KMS-11 (cell line): Measurements from ENCODE around the gene ZNF593OS.

Source experiments
- H2AFZ ChIP-seq: fragments of 200-600 bp; sonication (generic); 2 replicates; pipeline ENCODE4 v1.6.1; 2016; ENCODE audit warnings: antibody characterized with exemption, mixed run types, low read depth
- H3K27ac ChIP-seq: fragments of 200-600 bp; sonication (generic); 2 replicates; pipeline ENCODE4 v1.6.1; 2016; ENCODE audit warnings: mild to moderate bottlenecking, mixed run types
- H3K27me3 ChIP-seq: fragments of 200-600 bp; sonication (generic); 2 replicates; pipeline ENCODE4 v1.6.1; 2017; ENCODE audit warnings: mild to moderate bottlenecking, low read depth, mixed run types, moderate library complexity; ENCODE audit not compliant: insufficient read depth
- H3K36me3 ChIP-seq: fragments of 200-600 bp; sonication (generic); 2 replicates; pipeline ENCODE4 v1.6.1; 2017; ENCODE audit warnings: mild to moderate bottlenecking, mixed run types; ENCODE audit not compliant: insufficient read depth
- H3K4me1 ChIP-seq: fragments of 200-600 bp; sonication (generic); 2 replicates; pipeline ENCODE4 v1.6.1; 2016; ENCODE audit warnings: mild to moderate bottlenecking, low read depth, mixed run types; ENCODE audit not compliant: poor library complexity, severe bottlenecking
- H3K4me2 ChIP-seq: fragments of 200-600 bp; sonication (generic); 2 replicates; pipeline ENCODE4 v1.7.0; 2016; ENCODE audit warnings: mild to moderate bottlenecking, mixed run types
- H3K4me3 ChIP-seq: fragments of 200-600 bp; sonication (generic); IDR thresholded peaks from 2 replicates; pipeline ENCODE4 v1.6.1; 2017; ENCODE audit warnings: low read depth, low read length, mixed read lengths; ENCODE audit not compliant: insufficient read depth
- H3K79me2 ChIP-seq: fragments of 200-600 bp; sonication (generic); 2 replicates; pipeline ENCODE4 v1.6.1; 2016; ENCODE audit warnings: low read depth, mixed run types; ENCODE audit not compliant: insufficient read depth
- H3K9ac ChIP-seq: fragments of 200-600 bp; sonication (generic); 2 replicates; pipeline ENCODE4 v1.6.1; 2016; ENCODE audit warnings: mild to moderate bottlenecking, mixed run types
- H4K20me1 ChIP-seq: fragments of 200-600 bp; sonication (generic); 2 replicates; pipeline ENCODE4 v1.6.1; 2016; ENCODE audit warnings: mild to moderate bottlenecking, mixed run types; ENCODE audit not compliant: insufficient read depth
- CTCF ChIP-seq: fragments of 200-600 bp; sonication (generic); conservative IDR thresholded peaks from 2 replicates; pipeline ENCODE4 v1.6.1; 2017; ENCODE audit warnings: low read depth, mild to moderate bottlenecking, antibody characterized with exemption, low read length, moderate library complexity, mixed read lengths

The ZNF593OS gene

GRCh38 chr1:26171084-26172072 lies at the start of gene ZNF593OS:
Gene ZNF593OS (minus strand): TSS chr1:26171832. CDS start chr1:26171661, 171 bp downstream.
- Histone ChIP-seq H2AFZ (no peak within 1 kb of the TSS), H4K20me1 (no peaks in the 10 kb centered on the region), H3K9ac (no peak within 1 kb of the TSS), H3K27ac (no peak within 1 kb of the TSS), H3K79me2 (no peaks in the 10 kb centered on the region), H3K4me2 (peak within 1 kb of the TSS; percentile 94; the same call in 1 of the 2 replicates), H3K27me3 (peaks cover 16% of the 10 kb centered on the region), H3K36me3 (no peaks in the 10 kb centered on the region), H3K4me3 (no peak within 1 kb of the TSS), H3K4me1 (peaks cover 15% of the 10 kb centered on the region)
- no peak for TF ChIP-seq CTCF

GRCh38 chr1:26221094-26221493 lies 49.5 kb upstream of the ZNF593OS start:
- Histone ChIP-seq H3K36me3 (no peaks in the 10 kb centered on the region), H3K9ac (no peak overlapping the region), H3K27me3 (no peaks in the 10 kb centered on the region), H4K20me1 (no peaks in the 10 kb centered on the region), H3K79me2 (no peaks in the 10 kb centered on the region), H3K4me3 (no peak overlapping the region), H2AFZ (no peak overlapping the region), H3K27ac (no peak overlapping the region), H3K4me1 (no peaks in the 10 kb centered on the region), H3K4me2 (no peak overlapping the region)
- TF ChIP-seq CTCF: no peak

- H4K20me1 ChIP-seq: no peaks in the 10 kb centered on the region
- H3K9ac ChIP-seq: no peak overlapping the region
- no peak overlapping the region for H2AFZ ChIP-seq
- H3K4me3 ChIP-seq: no peak overlapping the region
- no peaks in the 10 kb centered on the region for H3K79me2 ChIP-seq
- H3K27ac ChIP-seq: no peak overlapping the region
- no peak overlapping the region for H3K4me2 ChIP-seq
- no peaks in the 10 kb centered on the region for H3K4me1 ChIP-seq
- H3K36me3 ChIP-seq: no peaks in the 10 kb centered on the region
- TF ChIP-seq CTCF: no peak
- H3K27me3 ChIP-seq: no peaks in the 10 kb centered on the region
Measured at GRCh38 chr1:26220199-26220912, 48.7 kb upstream of the ZNF593OS start.

- TF ChIP-seq CTCF: no peak
- H3K9ac ChIP-seq: no peak overlapping the region
Measured at GRCh38 chr1:26218906-26219494, 47.4 kb upstream of the ZNF593OS start.

More at GRCh38 chr1:26218906-26219494, 47.4 kb upstream of the ZNF593OS start:
- no peak overlapping the region for H3K4me3 ChIP-seq
- H2AFZ ChIP-seq: no peak overlapping the region
- H3K36me3 ChIP-seq: no peaks in the 10 kb centered on the region
- H3K27me3 ChIP-seq: no peaks in the 10 kb centered on the region
- H3K4me2 ChIP-seq: no peak overlapping the region
- H4K20me1 ChIP-seq: no peaks in the 10 kb centered on the region
- H3K4me1 ChIP-seq: no peaks in the 10 kb centered on the region
- H3K27ac ChIP-seq: no peak overlapping the region
- H3K79me2 ChIP-seq: no peaks in the 10 kb centered on the region
